Heart left ventricle (tissue), 16 donors: Measurements from ENCODE around the gene RAB10. TPM values are rescaled to one million over a fixed set of nuclear protein-coding genes. Genes with fewer than 3 reads are reported as not detected.
"Not testable (repeated sequence)": the region's sequence is repeated elsewhere in the genome, so short reads cannot be mapped to it uniquely, and the experiment has no call there.

ENCODE experiments used
- ATAC-seq, 4 donors: fragments of 200-7000 bp; cut with Tn5 transposase; one replicate each; pipeline ENCODE4 v1.9.1; 2020 to 2022; ENCODE audit warnings: moderate library complexity in 4 of 4, mild to moderate bottlenecking in 3 of 4, moderate number of reproducible peaks in 1 of 4
- DNase-seq, 5 donors: peaks; one replicate each; pipeline ENCODE4 v3.0.0-alpha.2; 2020
- H3K27ac ChIP-seq, 12 donors: fragments of 200-600 bp; sonication (generic) in 4 of 12; one replicate each; pipeline versions ENCODE4 v1.5.0 to v1.8.0; 2016 to 2022; ENCODE audit warnings: mild to moderate bottlenecking in 2 of 12
- H3K27me3 ChIP-seq, 9 donors: fragments of 200-600 bp; sonication (generic) in 2 of 9; one replicate each; pipeline versions ENCODE4 v1.5.1 to v1.8.0; 2016 to 2022; ENCODE audit warnings: mild to moderate bottlenecking in 3 of 9
- H3K36me3 ChIP-seq, 9 donors: fragments of 200-600 bp; sonication (generic) in 2 of 9; one replicate each; pipeline versions ENCODE4 v1.5.0 to v1.8.0; 2018 to 2022; ENCODE audit warnings: mild to moderate bottlenecking in 2 of 9
- H3K4me1 ChIP-seq, 12 donors: fragments of 200-600 bp; sonication (generic) in 4 of 12; one replicate each; pipeline versions ENCODE4 v1.5.0 to v1.8.0; 2016 to 2022; ENCODE audit warnings: mild to moderate bottlenecking in 3 of 12
- H3K4me3 ChIP-seq, 12 donors: fragments of 200-600 bp; sonication (generic) in 4 of 12; one replicate each; pipeline versions ENCODE4 v1.5.0 to v1.8.0; 2017 to 2022; ENCODE audit warnings: mild to moderate bottlenecking in 9 of 12, moderate library complexity in 4 of 12
- H3K9me3 ChIP-seq, 12 donors: fragments of 200-600 bp; sonication (generic) in 4 of 12; one replicate each; pipeline versions ENCODE4 v1.5.0 to v1.8.0; 2016 to 2022; ENCODE audit warnings: mild to moderate bottlenecking in 1 of 12
- POLR2A ChIP-seq, 2 donors: fragments of 450-650 bp; IDR thresholded peaks; one replicate each; pipeline ENCODE4 v1.6.1; 2017; ENCODE audit warnings: antibody characterized with exemption in 2 of 2, mild to moderate bottlenecking in 2 of 2, moderate library complexity in 2 of 2
- WGBS, 4 donors: extraction: QIAGEN DNeasy Blood & Tissue Kit in 2 of 4; methylation state at CpG; one replicate each; pipeline versions ENCODE4 v1.1.5 to v1.1.7; 2013 to 2018; 5-methylcytosine and 5-hydroxymethylcytosine counted together
- intact Hi-C, 10 donors: fragments of 100-400 bp; cut with DNase I; formaldehyde crosslinking; loops; one replicate each; pipeline versions ENCODE4 v1.11.1 to v1.14.2; 2022
- polyA plus RNA-seq, 2 donors: library from polyadenylated mRNA; stranded (reverse); fragments of 200-250 nt; gene quantifications; one replicate each; pipeline ENCODE4 v1.2.3, GENCODE V29; 2013
- total RNA-seq, 9 donors: library from RNA; depleted of rRNA in 2 of 9; stranded (reverse); fragments of >200 nt in 2 of 9; fragmentation: NEBNext Ultra II Directional in 3 of 9; extraction: Animal tissue kit (Norgen Biotek cat#: 25700) in 3 of 9; gene quantifications; one replicate each; pipeline versions ENCODE4 v1.1.0 to v1.2.4, GENCODE V29; 2016 to 2023
- TF ChIP-seq, protein P1 (sequence below), 12 donors: fragments of 200-600 bp; sonication (generic) in 4 of 12; IDR thresholded peaks; one replicate each; pipeline versions ENCODE4 v1.5.0 to v1.8.0; 2018 to 2022; ENCODE audit warnings: antibody characterized with exemption in 12 of 12, mild to moderate bottlenecking in 5 of 12
- donor health status: ischemic (EF 13 %, LVEDD 7.1; RV severe dilation, severe dysfunction).
- donor health status: healthy with polysubstance abuse.
- donor health status: DM: no; HTN: yes; CAD: no.
- donor health status: DM: no; HTN: no; CAD: no.
- donor health status: ischemic (EF 25% LVEDD 6.9; RV normal size, moderate dysfunction).
- donor health status: ischemic (EF 25% LVEDD 5.7; RV mildly dilated, moderate dysfunction).
- donor health status: healthy.
- donor health status: DM: yes; HTN: yes; CAD: no.
- donor health status: ischemic (EF 35%, LVEDD 5.7; RV mildly dilated, moderate dysfunction).
- donor health status: nonischemic (EF 11% LVEDD 7.7; RV severe dilation, severe dysfunction).
- donor health status: DM: yes; HTN: yes; CAD: no.
- donor health status: PGD.
- donor health status: ischemic (EF 29% LVEDD 5.4; RV normal size, mild dysfunction).
- donor health status: nonischemic (EF 23%, LVEDD 6.1; RV moderate dilation, normal function).

The RAB10 gene
- total and polyA plus RNA-seq, 11 donors = 33.1 to 121 (median 97.4) TPM

DNA sequence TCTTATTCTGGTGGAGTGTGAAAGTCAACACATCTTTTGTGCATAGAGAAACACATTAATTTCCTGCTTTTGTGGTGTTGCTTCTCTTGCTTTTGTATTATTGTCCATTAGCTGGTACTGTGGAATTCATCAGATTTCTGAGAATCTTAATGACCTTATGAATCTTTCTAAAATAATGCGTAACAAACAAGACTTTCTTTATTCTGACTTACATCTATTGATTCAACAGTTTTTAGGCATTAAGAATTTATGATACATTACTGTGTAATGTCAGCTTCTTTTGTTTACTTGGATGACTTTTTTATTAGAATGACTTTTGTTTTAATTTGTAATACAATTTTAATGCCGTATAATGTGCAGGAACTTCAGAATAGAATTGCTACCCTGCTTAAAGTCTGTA, 43.4 kb downstream of the RAB10 start:
- DNase-seq = no peak
- no peak for TF ChIP-seq POLR2A (IDR thresholded peaks at IDR 0.05)
- TF ChIP-seq, protein P1, sequence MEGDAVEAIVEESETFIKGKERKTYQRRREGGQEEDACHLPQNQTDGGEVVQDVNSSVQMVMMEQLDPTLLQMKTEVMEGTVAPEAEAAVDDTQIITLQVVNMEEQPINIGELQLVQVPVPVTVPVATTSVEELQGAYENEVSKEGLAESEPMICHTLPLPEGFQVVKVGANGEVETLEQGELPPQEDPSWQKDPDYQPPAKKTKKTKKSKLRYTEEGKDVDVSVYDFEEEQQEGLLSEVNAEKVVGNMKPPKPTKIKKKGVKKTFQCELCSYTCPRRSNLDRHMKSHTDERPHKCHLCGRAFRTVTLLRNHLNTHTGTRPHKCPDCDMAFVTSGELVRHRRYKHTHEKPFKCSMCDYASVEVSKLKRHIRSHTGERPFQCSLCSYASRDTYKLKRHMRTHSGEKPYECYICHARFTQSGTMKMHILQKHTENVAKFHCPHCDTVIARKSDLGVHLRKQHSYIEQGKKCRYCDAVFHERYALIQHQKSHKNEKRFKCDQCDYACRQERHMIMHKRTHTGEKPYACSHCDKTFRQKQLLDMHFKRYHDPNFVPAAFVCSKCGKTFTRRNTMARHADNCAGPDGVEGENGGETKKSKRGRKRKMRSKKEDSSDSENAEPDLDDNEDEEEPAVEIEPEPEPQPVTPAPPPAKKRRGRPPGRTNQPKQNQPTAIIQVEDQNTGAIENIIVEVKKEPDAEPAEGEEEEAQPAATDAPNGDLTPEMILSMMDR (IDR thresholded peaks at IDR 0.05) = no peak
- Histone ChIP-seq H3K36me3 (peaks cover 0 to under 1% (median 0%) of the 10 kb centered on the region in 9 donors), H3K27ac (no peak overlapping the region), H3K4me1 (peaks cover 0 to 35% (median 14%) of the 10 kb centered on the region in 12 donors), H3K4me3 (no peak overlapping the region), H3K9me3 (peaks cover 0 to 10% (median under 1%) of the 10 kb centered on the region in 12 donors), H3K27me3 (no peaks in the 10 kb centered on the region)
- ATAC-seq = no peak
- WGBS, 4 donors = 83 to 95% (median 93%) methylated on average over 2 of the region's 2 CpGs
- intact Hi-C loops = loop anchor here in 1 of 10 donors (10.0 kb wide), 1 partner anchor 82 kb away; no protein-coding TSS in a partner anchor

DNA sequence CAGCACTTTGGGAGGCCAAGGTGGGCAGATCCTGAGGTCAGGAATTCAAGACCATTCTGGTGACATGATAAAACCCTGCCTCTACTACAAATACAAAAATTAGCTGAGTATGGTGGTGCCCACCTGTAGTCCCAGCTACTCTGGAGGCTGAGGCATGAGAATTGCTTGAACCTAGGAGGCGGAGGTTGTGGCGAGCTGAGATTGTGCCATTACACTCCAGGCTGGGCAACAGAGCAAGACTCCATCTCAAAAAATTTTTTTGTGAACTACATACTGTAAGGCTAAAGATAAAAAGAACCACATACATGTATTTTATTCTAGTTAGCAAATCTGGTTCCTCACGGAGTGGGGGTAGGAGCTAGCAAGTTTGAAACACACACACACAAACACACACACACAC, 45.1 kb downstream of the RAB10 start:
- H3K27me3 ChIP-seq = no peaks in the 10 kb centered on the region
- no peak overlapping the region for H3K27ac ChIP-seq
- peaks cover 0 to 24% (median 3%) of the 10 kb centered on the region in 12 donors for H3K4me1 ChIP-seq
- no peak for DNase-seq
- peaks cover 0 to 17% (median 4%) of the 10 kb centered on the region in 12 donors for H3K9me3 ChIP-seq
- H3K4me3 ChIP-seq = no peak overlapping the region
- WGBS, 4 donors = 98 to 100% (median 99%) methylated on average over 3 of the region's 3 CpGs
- TF ChIP-seq, protein P1 (IDR thresholded peaks at IDR 0.05) = no peak
- no peak for TF ChIP-seq POLR2A (IDR thresholded peaks at IDR 0.05)
- ATAC-seq = no peak
- intact Hi-C loops = loop anchor here in 1 of 10 donors (10.0 kb wide), 1 partner anchor 84 kb away; no protein-coding TSS in a partner anchor
- H3K36me3 ChIP-seq = peaks cover 0 to 4% (median 0%) of the 10 kb centered on the region in 9 donors

DNA sequence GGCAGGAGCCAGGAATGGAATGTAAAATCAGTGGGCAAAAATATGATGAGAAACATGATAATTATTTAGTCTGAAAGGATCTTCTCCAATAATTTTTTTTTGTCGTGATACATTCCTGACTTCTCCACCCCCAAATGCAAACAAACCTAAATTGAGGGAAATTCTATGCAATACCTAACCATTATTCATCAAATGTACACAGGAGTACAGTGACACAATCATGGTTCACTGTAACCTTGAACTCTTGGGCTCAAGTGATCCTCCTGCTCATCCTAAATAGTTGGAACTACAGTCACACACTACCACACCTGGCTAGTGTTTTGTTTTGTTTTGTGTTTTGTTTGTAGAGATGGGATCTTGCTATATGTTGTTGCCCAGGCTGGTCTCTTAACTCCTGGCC, 46.5 kb downstream of the RAB10 start:
- Histone ChIP-seq H3K4me3 (no peak overlapping the region), H3K36me3 (peaks cover 0 to 4% (median 0%) of the 10 kb centered on the region in 9 donors), H3K9me3 (peaks cover 0 to 17% (median 4%) of the 10 kb centered on the region in 12 donors), H3K27me3 (no peaks in the 10 kb centered on the region), H3K4me1 (peaks cover 0 to 21% (median under 1%) of the 10 kb centered on the region in 12 donors), H3K27ac (no peak overlapping the region)
- DNase-seq = no peak
- ATAC-seq = no peak
- 93 to 97% (median 95%) methylated on average over 1 of the region's 1 CpG for WGBS, 4 donors
- intact Hi-C loops = loop anchor here in 2 of 10 donors (5.0 to 10.0 kb wide), 2 partner anchors 62 to 86 kb away; no protein-coding TSS in a partner anchor
- TF ChIP-seq POLR2A (IDR thresholded peaks at IDR 0.05) = no peak
- TF ChIP-seq, protein P1 (IDR thresholded peaks at IDR 0.05) = no peak

DNA sequence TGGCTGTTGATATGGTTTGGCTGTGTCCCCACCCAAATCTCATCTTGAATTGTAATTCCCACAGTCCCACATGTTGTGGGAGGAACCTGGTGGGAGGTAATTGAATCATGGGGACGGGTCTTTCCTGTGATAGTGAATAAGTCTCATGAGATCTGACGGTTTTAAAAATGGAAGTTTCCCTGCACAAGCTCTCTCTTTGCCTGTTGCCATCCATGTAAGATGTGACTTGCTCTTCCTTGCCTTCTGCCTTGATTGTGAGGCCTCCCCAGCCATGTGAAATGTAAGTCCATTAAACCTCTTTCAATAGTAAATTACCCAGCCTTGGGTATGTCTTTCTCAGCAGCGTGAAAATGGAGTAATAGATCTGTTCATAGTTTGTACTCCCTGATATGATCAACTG, 47.0 kb downstream of the RAB10 start:
- DNase-seq, H3K27me3 ChIP-seq, H3K27ac ChIP-seq, H3K36me3 ChIP-seq, ATAC-seq, H3K4me3 ChIP-seq: not testable (repeated sequence)
- Histone ChIP-seq H3K9me3 (peaks cover 0 to 17% (median 4%) of the 10 kb centered on the region in 12 donors), H3K4me1 (peaks cover 0 to 22% (median 0%) of the 10 kb centered on the region in 12 donors)
- intact Hi-C loops = loop anchor here in 2 of 10 donors (5.0 to 10.0 kb wide), 2 partner anchors 61 to 86 kb away; no protein-coding TSS in a partner anchor
- 89 to 95% (median 92%) methylated on average over 3 of the region's 3 CpGs for WGBS, 4 donors
